ENCODE results near the gene GRM7. TPM values are rescaled to one million over a fixed set of nuclear protein-coding genes. Genes with fewer than 3 reads are reported as not detected.

The GRM7 gene
- total and polyA plus RNA-seq, 9 of the 15 experiments (the other 6 are each of a cell fraction or from before 2014, with no cell fraction given) = not detected

DNA sequence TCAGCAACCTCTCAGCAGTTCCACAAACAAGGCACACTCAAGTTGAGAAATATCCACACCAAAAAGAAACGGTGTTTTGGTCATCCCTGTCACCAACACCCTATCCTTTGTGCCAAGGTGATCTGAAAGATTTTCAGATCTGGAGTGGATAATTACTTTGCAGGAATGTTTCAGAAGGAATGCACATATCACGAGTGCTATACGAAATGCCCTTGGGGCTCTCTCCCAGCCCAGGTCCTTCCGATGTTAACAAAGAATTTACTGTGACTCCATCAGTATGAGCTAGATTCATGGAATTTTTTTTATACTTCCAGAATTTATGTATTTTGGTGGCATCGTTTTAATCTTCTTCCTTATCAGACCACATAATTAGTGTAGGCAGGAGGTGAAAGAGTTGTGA, 105.0 kb downstream of the GRM7 start:
- no peaks in the 10 kb centered on the region for H3K79me2 ChIP-seq (ENCODE audit: control insufficient read depth, insufficient read depth, low read length)
- in situ Hi-C loops (cut with MboI) = no loop called here
- H3K9ac ChIP-seq (ENCODE audit: insufficient read depth in 1 of 2, low read depth in 2 of 2, low read length in 2 of 2) = no peak overlapping the region
- no peak overlapping the region for H3K27ac ChIP-seq (ENCODE audit: extremely low read depth, low read depth, low read length)
- H3K4me2 ChIP-seq (ENCODE audit: insufficient read depth, low read length) = no peak overlapping the region
- H4K20me1 ChIP-seq (replicated peaks; ENCODE audit: control insufficient read depth, insufficient read depth, low read length) = no peaks in the 10 kb centered on the region
- no peaks in the 10 kb centered on the region for H3K9me1 ChIP-seq (ENCODE audit: control insufficient read depth, insufficient read depth, low read length)
- WGBS (ENCODE audit: insufficient coverage, low coverage, missing lambda C conversion rate) = under 1% methylated on average over 5 of the region's 5 CpGs
- no peaks in the 10 kb centered on the region; the same call in none of the 2 replicates for H3K9me3 ChIP-seq (replicated peaks; ENCODE audit: control insufficient read depth, insufficient read depth, low read depth, low read length)
- no TSS peak for BruUV-seq (replicated peaks)
- DNase-seq (ENCODE audit: extremely low read depth in 1 of 4, low spot score in 3 of 4) (no peak), ATAC-seq (no peak), FAIRE-seq (no peak)
- no peak for TF ChIP-seq TAF9B (IDR thresholded peaks at IDR 0.05; ENCODE audit: partially characterized antibody)
- TF ChIP-seq IRF1 (CRISPR knock-in tag; IDR thresholded peaks at IDR 0.05; ENCODE audit: borderline replicate concordance) = no peak
- TF ChIP-seq ADNP (tag; IDR thresholded peaks at IDR 0.05) = no peak
- TF ChIP-seq FOXJ3 (CRISPR knock-in tag; IDR thresholded peaks at IDR 0.05) = no peak
- no peak for TF ChIP-seq ZBTB7A (IDR thresholded peaks at IDR 0.05; ENCODE audit: borderline replicate concordance, control insufficient read depth, low read depth, low read length)
- no peak for TF ChIP-seq KDM4B (IDR thresholded peaks at IDR 0.05; ENCODE audit: borderline replicate concordance in 2 of 2, low read depth in 1 of 2)
- TF ChIP-seq MIER1 (IDR thresholded peaks at IDR 0.05; ENCODE audit: low read depth) = no peak
- no peak for TF ChIP-seq ZNF449 (CRISPR knock-in tag; IDR thresholded peaks at IDR 0.05)
- TF ChIP-seq, protein P1, sequence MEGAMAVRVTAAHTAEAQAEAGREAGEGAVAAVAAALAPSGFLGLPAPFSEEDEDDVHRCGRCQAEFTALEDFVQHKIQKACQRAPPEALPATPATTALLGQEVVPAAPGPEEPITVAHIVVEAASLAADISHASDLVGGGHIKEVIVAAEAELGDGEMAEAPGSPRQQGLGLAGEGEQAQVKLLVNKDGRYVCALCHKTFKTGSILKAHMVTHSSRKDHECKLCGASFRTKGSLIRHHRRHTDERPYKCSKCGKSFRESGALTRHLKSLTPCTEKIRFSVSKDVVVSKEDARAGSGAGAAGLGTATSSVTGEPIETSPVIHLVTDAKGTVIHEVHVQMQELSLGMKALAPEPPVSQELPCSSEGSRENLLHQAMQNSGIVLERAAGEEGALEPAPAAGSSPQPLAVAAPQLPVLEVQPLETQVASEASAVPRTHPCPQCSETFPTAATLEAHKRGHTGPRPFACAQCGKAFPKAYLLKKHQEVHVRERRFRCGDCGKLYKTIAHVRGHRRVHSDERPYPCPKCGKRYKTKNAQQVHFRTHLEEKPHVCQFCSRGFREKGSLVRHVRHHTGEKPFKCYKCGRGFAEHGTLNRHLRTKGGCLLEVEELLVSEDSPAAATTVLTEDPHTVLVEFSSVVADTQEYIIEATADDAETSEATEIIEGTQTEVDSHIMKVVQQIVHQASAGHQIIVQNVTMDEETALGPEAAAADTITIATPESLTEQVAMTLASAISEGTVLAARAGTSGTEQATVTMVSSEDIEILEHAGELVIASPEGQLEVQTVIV (CRISPR knock-in tag; IDR thresholded peaks at IDR 0.05; ENCODE audit: borderline replicate concordance) = no peak
- H3K36me3 ChIP-seq (ENCODE audit: control insufficient read depth, insufficient read depth, low read length) = no peaks in the 10 kb centered on the region
- ChIA-PET CTCF (ENCODE audit: low intra/inter-chr PET ratio) (no interaction called here), POLR2A (no interaction called here)
- H3K4me3 ChIP-seq = no peak overlapping the region
- no peak overlapping the region for H2AFZ ChIP-seq (ENCODE audit: low read depth, low read length)
- intact Hi-C loops (cut with micrococcal nuclease) = no loop called here
- no peaks in the 10 kb centered on the region for H3K4me1 ChIP-seq (replicated peaks in 1 of 2; ENCODE audit: control insufficient read depth in 2 of 2, insufficient read depth in 2 of 2, low read length in 2 of 2)
- no peaks in the 10 kb centered on the region for H3K27me3 ChIP-seq (ENCODE audit: control insufficient read depth in 2 of 2, insufficient read depth in 2 of 2, low read length in 2 of 2)

All from K562 (cell line).